AML-193 (cell line): ENCODE results near the gene PGAP2.
A peak's percentile ranks its signal among the peaks of the same experiment; 100 is the strongest.

Source experiments
- DNase-seq, 2 experiments: peaks; one replicate each; lab custom pipeline; 2025; lab: John Stamatoyannopoulos, UW

Gene PGAP2

GRCh38 chr11:3854977-3855807 is 46.8 kb downstream of the PGAP2 start, which contains the start of gene STIM1:
TSS of gene STIM1 (plus strand) at chr11:3855664. CDS start at chr11:3856271, 607 bp downstream.
- peak; percentile 80 to 87 for DNase-seq

GRCh38 chr11:3855808-3856491 is 47.6 kb downstream of the PGAP2 start:
- peak; percentile 43 to 51 for DNase-seq

- no peak for DNase-seq
These were observed 48.6 kb downstream of the PGAP2 start for GRCh38 chr11:3856856-3857553.

- no peak for DNase-seq
These were observed 49.3 kb downstream of the PGAP2 start for GRCh38 chr11:3857628-3858027.

- DNase-seq, result no peak
These were observed 51.1 kb downstream of the PGAP2 start for GRCh38 chr11:3859373-3859881.

- no peak for DNase-seq
These were observed 52.0 kb downstream of the PGAP2 start for GRCh38 chr11:3860375-3860774.

- peak in 1 of 2 experiments; percentile 18 for DNase-seq
These were observed 52.6 kb downstream of the PGAP2 start for GRCh38 chr11:3860898-3861393.

GRCh38 chr11:3861683-3862082 is 53.3 kb downstream of the PGAP2 start:
- no peak for DNase-seq

- peak in 1 of 2 experiments; percentile 12 for DNase-seq
These were observed 57.2 kb downstream of the PGAP2 start for GRCh38 chr11:3865388-3866193.

GRCh38 chr11:3866206-3866605 is 57.8 kb downstream of the PGAP2 start:
- DNase-seq, result peak; percentile 39 to 50

- DNase-seq, result no peak
These were observed 58.5 kb downstream of the PGAP2 start for GRCh38 chr11:3866836-3867208.

- DNase-seq, result no peak
These were observed 59.1 kb downstream of the PGAP2 start for GRCh38 chr11:3867209-3868091.

- no peak for DNase-seq
These were observed 65.5 kb downstream of the PGAP2 start for GRCh38 chr11:3873712-3874349.
